Rectal smooth muscle tissue (tissue), 1 donor: ENCODE data around the gene BAK1.

Source experiments
- H3K27ac ChIP-seq: one replicate; pipeline ENCODE4 v1.7.0; 2013; ENCODE audit warnings: low read depth, low read length, inconsistent platforms
- H3K27me3 ChIP-seq: one replicate; pipeline ENCODE4 v1.7.0; 2013; ENCODE audit warnings: low read length; ENCODE audit not compliant: control insufficient read depth, insufficient read depth
- H3K36me3 ChIP-seq: one replicate; pipeline ENCODE4 v1.7.0; 2013; ENCODE audit warnings: low read length; ENCODE audit not compliant: control insufficient read depth, insufficient read depth
- H3K4me1 ChIP-seq: one replicate; pipeline ENCODE4 v1.7.0; 2013; ENCODE audit warnings: low read length; ENCODE audit not compliant: control insufficient read depth, insufficient read depth
- H3K4me3 ChIP-seq: one replicate; pipeline ENCODE4 v1.7.0; 2013; ENCODE audit warnings: low read length
- H3K9ac ChIP-seq: one replicate; pipeline ENCODE4 v1.7.0; 2013; ENCODE audit warnings: low read length

BAK1 gene

GRCh38 chr6:33589731-33590530 is 9.9 kb upstream of the BAK1 start:
- H3K4me1 ChIP-seq, result no peaks in the 10 kb centered on the region
- H3K4me3 ChIP-seq, result no peak overlapping the region
- no peaks in the 10 kb centered on the region for H3K36me3 ChIP-seq
- H3K27me3 ChIP-seq, result no peaks in the 10 kb centered on the region
- H3K27ac ChIP-seq, result no peak overlapping the region
- H3K9ac ChIP-seq, result no peak overlapping the region

- H3K27ac ChIP-seq, result no peak overlapping the region
- H3K4me3 ChIP-seq, result no peak overlapping the region
- no peak overlapping the region for H3K9ac ChIP-seq
- H3K4me1 ChIP-seq, result no peaks in the 10 kb centered on the region
- H3K27me3 ChIP-seq, result no peaks in the 10 kb centered on the region
- no peaks in the 10 kb centered on the region for H3K36me3 ChIP-seq
Observed at GRCh38 chr6:33589392-33589730, 9.3 kb upstream of the BAK1 start.

DNA sequence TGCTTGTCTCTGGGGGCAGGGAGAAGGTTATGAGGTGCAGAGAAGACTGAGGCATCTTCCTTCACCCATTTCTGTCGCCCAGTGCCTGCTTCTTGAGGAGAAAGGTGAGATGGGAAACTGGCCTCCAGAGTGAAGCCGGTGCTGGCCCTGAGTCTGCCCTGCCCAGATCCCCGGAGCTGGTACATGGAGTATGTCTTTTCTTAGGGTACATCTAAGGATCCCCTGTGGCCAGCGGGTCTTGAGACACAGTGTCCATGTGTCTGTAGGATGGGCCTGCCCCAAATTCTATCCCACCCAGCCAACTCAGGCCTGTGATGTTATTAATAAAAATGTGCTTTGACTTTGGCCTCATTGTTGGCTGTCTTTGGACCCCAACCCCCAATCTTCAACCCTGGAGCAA is 8.8 kb upstream of the BAK1 start:
- H3K27me3 ChIP-seq, result no peaks in the 10 kb centered on the region
- H3K4me3 ChIP-seq, result no peak overlapping the region
- no peak overlapping the region for H3K27ac ChIP-seq
- no peaks in the 10 kb centered on the region for H3K36me3 ChIP-seq
- H3K9ac ChIP-seq, result no peak overlapping the region
- no peaks in the 10 kb centered on the region for H3K4me1 ChIP-seq

- H3K27me3 ChIP-seq, result no peaks in the 10 kb centered on the region
- H3K36me3 ChIP-seq, result no peaks in the 10 kb centered on the region
- no peak overlapping the region for H3K27ac ChIP-seq
- H3K4me3 ChIP-seq, result no peak overlapping the region
- no peaks in the 10 kb centered on the region for H3K4me1 ChIP-seq
- no peak overlapping the region for H3K9ac ChIP-seq
Observed at GRCh38 chr6:33587529-33587928, 7.5 kb upstream of the BAK1 start.

GRCh38 chr6:33586108-33586640 is 6.1 kb upstream of the BAK1 start:
- Histone ChIP-seq H3K4me3 (no peak overlapping the region), H3K27ac (no peak overlapping the region), H3K27me3 (no peaks in the 10 kb centered on the region), H3K36me3 (no peaks in the 10 kb centered on the region), H3K9ac (no peak overlapping the region), H3K4me1 (no peaks in the 10 kb centered on the region)

- H3K4me1 ChIP-seq, result no peaks in the 10 kb centered on the region
Observed at GRCh38 chr6:33585403-33586107, 5.5 kb upstream of the BAK1 start.

GRCh38 chr6:33584700-33585402 is 4.8 kb upstream of the BAK1 start:
- Histone ChIP-seq H3K27me3 (no peaks in the 10 kb centered on the region), H3K4me3 (no peak overlapping the region), H3K9ac (no peak overlapping the region), H3K27ac (no peak overlapping the region), H3K4me1 (peaks cover 2% of the 10 kb centered on the region), H3K36me3 (no peaks in the 10 kb centered on the region)

More at GRCh38 chr6:33585403-33586107, 5.5 kb upstream of the BAK1 start:
- Histone ChIP-seq H3K9ac (no peak overlapping the region), H3K36me3 (no peaks in the 10 kb centered on the region), H3K4me3 (no peak overlapping the region), H3K27ac (no peak overlapping the region), H3K27me3 (no peaks in the 10 kb centered on the region)

- H3K4me1 ChIP-seq, result peaks cover 5% of the 10 kb centered on the region
- no peak overlapping the region for H3K27ac ChIP-seq
- no peaks in the 10 kb centered on the region for H3K36me3 ChIP-seq
- H3K27me3 ChIP-seq, result no peaks in the 10 kb centered on the region
- H3K9ac ChIP-seq, result no peak overlapping the region
- no peak overlapping the region for H3K4me3 ChIP-seq
Observed at GRCh38 chr6:33583591-33584155, 3.6 kb upstream of the BAK1 start.

DNA sequence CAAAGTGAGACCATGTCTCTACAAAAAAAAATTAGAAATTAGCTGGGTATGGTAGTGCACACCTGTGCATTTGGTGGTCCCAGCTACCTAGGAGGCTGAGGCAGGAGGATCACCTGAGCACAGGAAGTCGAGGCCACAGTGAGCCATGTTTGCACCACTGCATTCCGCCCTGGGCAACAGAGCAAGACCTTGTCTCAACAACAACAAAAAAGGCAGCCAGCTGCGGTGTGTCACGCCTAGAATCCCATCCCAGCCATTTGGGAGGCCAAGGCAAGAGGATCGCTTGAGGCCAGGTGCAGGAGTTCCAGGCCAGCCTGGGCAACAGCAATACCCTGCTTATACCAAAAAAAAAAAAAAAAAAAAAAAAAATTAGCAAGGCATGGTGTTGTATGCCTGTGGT is 1.1 kb upstream of the BAK1 start:
- peaks cover 5% of the 10 kb centered on the region for H3K4me1 ChIP-seq
- peaks cover 3% of the 10 kb centered on the region for H3K36me3 ChIP-seq
- no peak overlapping the region for H3K27ac ChIP-seq
- no peak overlapping the region for H3K9ac ChIP-seq
- no peaks in the 10 kb centered on the region for H3K27me3 ChIP-seq
- no peak overlapping the region for H3K4me3 ChIP-seq

DNA sequence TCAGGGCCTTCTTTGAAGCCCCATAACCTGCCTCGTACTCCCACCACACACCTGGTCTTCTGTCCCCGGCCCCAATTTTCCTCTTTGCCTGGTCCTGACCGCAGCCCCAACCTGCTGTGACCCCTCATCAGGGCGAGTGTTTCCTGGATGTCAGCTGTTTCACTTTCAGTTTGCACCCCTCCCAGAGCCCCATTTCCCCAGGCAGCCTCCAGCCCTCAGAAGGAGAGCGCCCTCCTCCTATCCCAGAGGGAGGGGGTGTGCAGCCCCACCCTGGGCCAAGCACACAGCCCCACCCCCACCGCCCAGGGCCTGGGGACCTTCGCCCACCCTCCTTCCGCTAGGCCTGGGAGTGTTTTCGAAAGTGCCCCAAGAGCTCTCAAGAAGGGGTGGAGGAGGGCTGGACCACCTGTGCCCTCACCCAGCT is 1.5 kb downstream of the BAK1 start:
- H3K27ac ChIP-seq, result no peak overlapping the region
- peak overlapping the region; percentile 85 for H3K4me3 ChIP-seq
- peak overlapping the region; percentile 0 for H3K9ac ChIP-seq
- peaks cover 23% of the 10 kb centered on the region for H3K36me3 ChIP-seq
- peaks cover 5% of the 10 kb centered on the region for H3K4me1 ChIP-seq
- no peaks in the 10 kb centered on the region for H3K27me3 ChIP-seq

DNA sequence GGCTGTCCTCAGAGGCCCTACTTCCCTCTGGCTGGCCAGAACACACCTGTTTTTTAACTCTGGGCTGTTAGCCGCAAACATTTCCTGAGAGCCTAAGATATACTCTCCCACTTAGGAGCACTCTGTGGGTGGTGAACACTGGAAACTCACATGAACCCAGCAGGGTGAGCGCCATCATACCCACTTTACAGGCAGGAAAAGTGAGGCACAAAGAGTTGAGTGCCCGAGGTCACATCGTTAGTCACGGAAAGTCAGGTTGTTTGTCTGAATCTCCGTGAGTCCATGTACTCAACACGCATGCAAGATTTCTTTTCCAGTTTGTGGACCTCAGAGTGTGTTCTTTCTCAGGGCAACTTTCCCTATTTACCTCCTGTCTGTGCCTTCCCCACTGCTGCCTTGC is 1.9 kb downstream of the BAK1 start:
- Histone ChIP-seq H3K4me1 (peaks cover 5% of the 10 kb centered on the region), H3K27ac (no peak overlapping the region), H3K4me3 (peak overlapping the region; percentile 85), H3K36me3 (peaks cover 23% of the 10 kb centered on the region), H3K9ac (peak overlapping the region; percentile 0), H3K27me3 (no peaks in the 10 kb centered on the region)

- peaks cover 23% of the 10 kb centered on the region for H3K36me3 ChIP-seq
- no peak overlapping the region for H3K9ac ChIP-seq
- peak overlapping the region; percentile 49 for H3K4me3 ChIP-seq
- H3K27ac ChIP-seq, result no peak overlapping the region
- H3K4me1 ChIP-seq, result peaks cover 5% of the 10 kb centered on the region
- H3K27me3 ChIP-seq, result no peaks in the 10 kb centered on the region
Observed at GRCh38 chr6:33577718-33578117, 2.4 kb downstream of the BAK1 start.
